Stimulated activated CD8-positive, alpha-beta memory T cell treated with anti-CD3 and anti-CD28 coated beads, Interleukin-2, amount 100 ng/mL, for 1 hour (primary cell): ENCODE data around the gene TOR1AIP1.
"Not testable (repeated sequence)": the region's sequence is repeated elsewhere in the genome, so short reads cannot be mapped to it uniquely, and the experiment has no call there.

Source experiments
- DNase-seq, 2 donors: peaks; one replicate each; pipeline ENCODE4 v3.0.0-alpha.2; 2020; ENCODE audit warnings: low read depth in 2 of 2

Gene TOR1AIP1

DNA sequence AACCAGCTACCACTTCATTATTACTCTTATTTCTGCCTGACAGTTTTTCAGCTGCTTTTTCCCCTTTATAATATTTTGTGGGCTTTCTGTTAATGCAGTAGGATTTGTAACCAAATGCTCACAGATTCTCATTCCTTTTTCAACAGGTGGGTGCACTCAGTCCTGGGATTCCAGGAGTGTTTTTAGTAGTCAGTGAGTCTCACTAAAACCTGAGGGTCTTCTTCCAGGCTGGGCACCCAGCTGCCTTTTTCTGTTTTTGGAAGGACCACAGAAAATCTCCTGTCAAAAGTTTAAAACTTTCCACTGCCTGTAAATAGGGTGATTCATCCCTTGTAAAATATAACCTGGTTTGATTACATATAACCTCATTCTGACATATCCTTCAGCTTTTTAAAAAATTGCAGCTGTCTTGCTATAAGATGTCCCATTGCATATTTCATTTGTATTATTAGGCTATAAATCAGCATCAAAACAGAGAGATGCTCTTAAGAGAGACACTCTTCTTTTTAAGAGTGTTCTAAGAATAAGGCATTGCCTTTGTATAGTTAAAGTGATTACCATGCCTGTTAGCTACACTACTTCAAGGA lies 55.7 kb downstream of the TOR1AIP1 start:
- DNase-seq: no peak

GRCh38 chr1:179938752-179939151 lies 56.7 kb downstream of the TOR1AIP1 start:
- no peak for DNase-seq

DNA sequence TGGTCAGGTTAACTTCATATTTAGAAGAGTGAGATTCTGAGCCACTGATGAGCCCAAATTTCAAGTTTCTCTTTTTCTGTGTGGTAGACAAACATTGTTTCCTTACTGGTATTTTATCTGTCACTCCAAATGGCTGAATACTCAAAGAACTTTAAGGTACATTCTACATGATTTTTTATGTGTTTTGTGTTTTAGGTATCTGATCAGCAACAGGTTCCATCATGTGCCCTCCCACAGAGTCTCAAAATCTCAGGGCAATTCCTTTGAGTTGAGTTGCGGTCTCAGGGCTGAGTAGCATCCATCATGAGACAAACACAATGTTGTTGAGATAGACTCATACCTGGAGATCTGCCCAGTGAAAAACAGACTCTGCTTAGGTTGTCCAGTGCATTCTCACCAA lies 57.9 kb downstream of the TOR1AIP1 start:
- no peak for DNase-seq

- DNase-seq: no peak
These were observed 59.4 kb downstream of the TOR1AIP1 start for GRCh38 chr1:179941454-179941853.

DNA sequence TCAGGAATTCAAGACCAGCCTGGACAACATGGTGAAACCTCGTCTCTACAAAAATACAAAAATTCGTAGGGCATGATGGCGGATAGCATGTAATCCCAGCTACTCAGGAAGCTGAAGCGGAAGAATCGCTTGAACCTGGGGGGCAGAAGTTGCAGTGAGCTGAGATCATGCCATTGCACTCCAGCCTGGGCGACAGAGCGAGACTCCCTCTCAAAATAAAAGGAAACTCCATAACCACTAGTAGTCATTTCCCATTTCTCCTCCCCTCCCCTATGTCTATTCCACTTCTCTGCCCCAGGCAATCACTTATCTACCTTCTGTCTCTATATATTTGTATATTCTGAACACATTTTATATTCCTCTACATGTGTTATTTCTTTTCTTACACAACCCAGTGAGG lies 68.6 kb downstream of the TOR1AIP1 start:
- DNase-seq: no peak

DNA sequence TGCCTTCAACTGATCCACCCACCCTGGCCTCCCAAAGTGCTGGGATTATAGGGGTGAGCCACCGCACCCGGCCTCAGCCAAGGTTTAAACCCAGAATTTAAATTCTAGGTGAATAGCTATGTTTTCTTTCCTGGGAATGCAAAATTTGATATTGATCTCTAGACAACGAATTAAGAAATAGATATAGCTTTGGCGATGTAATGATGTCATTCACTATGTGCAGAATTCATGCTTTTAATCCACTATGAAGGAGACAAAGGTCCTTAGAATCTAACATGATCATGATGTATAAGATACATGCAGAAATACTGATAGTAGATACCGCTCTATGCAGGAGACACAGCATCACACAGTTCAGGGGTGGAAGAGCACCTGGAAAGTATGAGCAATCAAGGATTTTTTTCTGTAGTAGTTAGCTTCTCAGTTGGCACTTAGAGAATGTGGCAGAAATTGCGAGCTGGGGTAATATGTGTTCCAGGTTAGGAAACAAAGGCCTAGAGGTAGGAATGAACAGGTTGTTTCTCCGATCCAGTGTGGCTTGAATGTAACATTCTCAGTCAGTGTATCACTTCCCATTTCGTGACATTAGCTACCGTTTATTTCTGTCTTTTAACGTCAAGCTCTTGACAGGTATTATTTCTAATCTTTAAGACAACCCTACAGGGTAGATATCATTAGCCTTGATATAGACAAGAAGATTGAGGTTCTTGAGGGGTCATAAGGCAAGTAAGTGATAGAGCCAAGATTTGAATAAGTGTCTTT lies 69.5 kb downstream of the TOR1AIP1 start:
- no peak for DNase-seq

DNA sequence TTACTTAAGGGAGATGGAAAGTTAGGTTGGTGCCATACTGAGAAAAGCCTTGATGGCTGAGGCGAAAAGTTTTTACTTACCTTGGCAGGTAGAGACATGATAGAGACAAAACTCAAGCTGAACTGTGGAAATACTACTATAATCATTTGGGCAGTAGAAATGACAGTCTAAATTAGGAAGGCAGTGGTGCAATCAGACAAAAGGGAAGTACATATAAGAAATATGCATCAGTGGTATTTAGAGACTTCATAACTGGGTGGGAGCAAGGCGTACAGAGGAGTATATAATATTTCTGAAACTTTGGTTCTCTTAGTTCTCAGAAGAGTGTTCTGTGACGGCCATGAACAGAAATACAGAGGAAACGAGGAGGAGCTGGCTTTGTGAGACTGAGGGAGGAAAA lies 70.1 kb downstream of the TOR1AIP1 start:
- DNase-seq: no peak

- DNase-seq: peak in 1 of 2 donors; percentile 8
These were observed 71.9 kb downstream of the TOR1AIP1 start for GRCh38 chr1:179953974-179954492.

DNA sequence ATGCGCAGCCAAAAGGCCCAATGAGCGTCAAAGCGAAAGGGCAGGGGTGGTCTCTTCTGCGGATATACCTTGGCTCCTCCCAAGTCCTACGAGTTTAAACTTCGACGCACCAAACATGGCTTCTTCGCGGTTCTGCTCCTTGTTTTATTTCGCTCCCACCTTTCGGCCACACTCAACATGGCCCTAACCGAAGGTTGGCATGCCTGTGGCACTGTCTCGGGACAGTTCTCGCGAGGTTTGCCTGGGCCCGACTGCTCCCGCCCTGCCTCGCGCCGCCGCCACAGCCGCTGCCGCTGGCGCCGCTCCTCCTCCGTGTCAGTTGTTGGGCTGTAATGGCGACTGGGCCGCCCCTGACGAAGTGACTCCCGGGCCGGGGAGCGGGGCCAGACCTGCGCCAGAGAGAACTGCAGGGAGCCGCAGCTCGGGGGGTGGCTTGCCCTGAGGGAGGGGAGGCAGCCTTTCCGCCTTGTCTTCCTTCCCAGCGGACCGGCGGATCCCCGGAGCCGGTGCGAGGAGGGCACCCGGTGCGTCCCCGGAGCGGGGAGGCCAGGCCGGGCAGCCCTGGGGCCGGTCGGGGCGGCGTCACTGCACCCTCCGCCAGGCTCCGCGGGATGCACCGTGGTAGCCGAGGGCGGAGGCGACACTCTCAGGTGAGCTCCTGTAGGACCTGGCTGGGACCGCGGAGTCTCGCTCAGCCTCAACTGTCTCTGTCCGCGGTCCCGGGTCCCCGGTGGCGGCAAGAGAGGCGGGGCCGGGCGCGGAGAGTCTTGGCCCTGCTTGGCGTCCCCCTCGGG lies 72.6 kb downstream of the TOR1AIP1 start, which contains the start of gene CEP350:
TSS of gene CEP350 (plus strand) at position 318 of the 794 bp plus-strand sequence. CDS start 31,372 bp downstream, outside the sequence.
- DNase-seq: peak; percentile 93 to 95

- no peak for DNase-seq
These were observed 73.2 kb downstream of the TOR1AIP1 start for GRCh38 chr1:179955287-179955680.

- no peak for DNase-seq
These were observed 73.6 kb downstream of the TOR1AIP1 start for GRCh38 chr1:179955731-179956130.

DNA sequence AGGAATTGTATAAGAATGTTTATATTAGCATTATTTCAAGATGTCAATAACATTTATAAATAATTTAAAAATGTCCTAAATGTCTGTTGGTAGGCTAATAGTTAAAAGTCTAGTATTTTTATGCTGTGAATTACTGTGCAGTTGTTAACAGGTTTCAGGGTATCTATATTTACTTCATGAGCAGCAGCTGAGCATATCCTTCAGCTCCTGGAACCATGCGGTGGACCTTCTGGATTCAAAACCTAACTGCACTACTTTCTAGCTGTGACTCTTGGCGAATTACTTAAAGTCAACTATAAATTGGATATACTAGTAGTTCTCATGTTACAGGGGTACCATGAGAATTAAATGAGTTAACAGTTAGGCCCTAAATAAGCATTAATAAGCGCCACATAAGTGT lies 76.3 kb downstream of the TOR1AIP1 start:
- DNase-seq: no peak

GRCh38 chr1:179962168-179962567 lies 80.1 kb downstream of the TOR1AIP1 start:
- DNase-seq: not testable (repeated sequence)

DNA sequence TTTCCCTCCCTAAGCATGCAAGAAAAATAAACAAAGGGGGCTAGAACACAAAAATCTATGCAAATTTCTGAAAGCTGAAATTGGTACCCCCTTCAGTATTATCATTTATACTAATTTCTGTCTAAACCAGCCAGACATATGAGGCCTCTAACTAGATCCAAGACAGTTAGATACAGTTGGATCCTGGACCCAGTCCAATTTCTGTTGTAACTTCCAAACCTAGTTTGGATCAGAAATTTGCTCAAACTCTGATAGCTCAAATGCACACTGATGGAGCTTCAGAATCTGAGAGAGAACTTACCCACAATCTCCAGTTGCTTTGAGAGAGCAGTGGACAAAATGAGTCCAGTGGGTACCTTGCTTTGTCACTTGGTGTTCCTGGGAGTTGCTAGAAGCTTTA lies 84.5 kb downstream of the TOR1AIP1 start:
- DNase-seq: no peak

DNA sequence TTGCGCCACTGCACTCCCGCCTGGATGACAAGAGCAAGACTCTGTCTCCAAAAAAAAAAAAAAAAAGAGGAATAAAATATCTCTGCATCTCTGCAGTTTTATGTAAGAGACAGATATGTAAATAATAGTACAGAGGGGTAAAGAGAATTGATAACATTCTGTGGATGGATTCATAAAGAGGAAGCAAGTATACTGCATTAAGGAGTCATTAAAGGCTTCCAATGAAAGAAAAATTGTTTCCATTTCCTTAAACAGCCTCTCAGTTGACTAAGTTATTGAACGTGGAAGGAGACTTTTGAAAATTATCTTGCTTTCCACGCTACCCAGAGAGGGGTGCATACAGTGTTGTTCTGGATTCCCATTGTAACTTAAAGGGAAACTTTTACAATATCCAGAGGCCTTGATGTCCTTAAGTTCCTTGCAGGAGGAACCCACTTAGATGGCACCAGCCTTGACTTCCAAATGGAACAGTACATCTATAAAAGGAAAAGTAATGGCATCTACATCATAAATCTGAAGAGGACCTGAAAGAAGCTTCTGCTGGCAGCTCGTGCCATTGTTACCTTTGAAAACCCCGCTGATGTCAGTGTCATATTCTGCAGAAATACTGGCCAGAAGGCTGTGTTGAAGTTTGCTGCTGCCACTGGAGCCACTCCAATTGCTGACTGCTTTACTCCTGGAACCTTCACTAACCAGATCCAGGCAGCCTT lies 86.4 kb downstream of the TOR1AIP1 start:
- no peak for DNase-seq

- no peak for DNase-seq
These were observed 87.2 kb downstream of the TOR1AIP1 start for GRCh38 chr1:179968994-179969919.
